H1 (cell line): ENCODE measurements around the gene CABLES2. TPM values are rescaled to one million over a fixed set of nuclear protein-coding genes. Genes with fewer than 3 reads are reported as not detected.

ENCODE experiments used
- CTCF ChIA-PET: fragments of 300-600 bp; sonication (Branson Sonifier 250); formaldehyde crosslinking; loops from one replicate; lab custom pipeline; 2021; ENCODE audit not compliant: partially characterized antibody; lab: Charles Lee
- POLR2A ChIA-PET: fragments of 300-600 bp; sonication (Branson Sonifier 250); formaldehyde crosslinking; loops from one replicate; lab custom pipeline; 2021; ENCODE audit warnings: inconsistent platforms; ENCODE audit not compliant: partially characterized antibody; lab: Charles Lee
- DNase-seq, 2 experiments: peaks; one replicate each; pipeline versions ENCODE4 v3.0.0 to v3.0.0-alpha.2; 2010 to 2022; ENCODE audit warnings: low spot score in 2 of 2, low read depth in 1 of 2, mixed read lengths in 1 of 2
- FAIRE-seq: peaks from 2 replicates; lab custom pipeline; 2011; peaks lifted over from hg19 to GRCh38; lab: Jason Lieb, UNC
- H2AFZ ChIP-seq: 2 replicates; pipeline ENCODE4 v1.8.1; 2012; ENCODE audit warnings: low read length, inconsistent platforms
- H2AK5ac ChIP-seq: 2 replicates; pipeline ENCODE4 v1.6.1; 2013; ENCODE audit warnings: low read depth, low read length
- H2BK120ac ChIP-seq: replicated peaks from 2 replicates; pipeline ENCODE3; 2013; ENCODE audit warnings: low read depth, low read length, inconsistent platforms
- H2BK12ac ChIP-seq: 2 replicates; pipeline ENCODE4 v1.6.1; 2013; ENCODE audit warnings: low read depth, low read length
- H2BK15ac ChIP-seq: 2 replicates; pipeline ENCODE4 v1.6.1; 2013; ENCODE audit warnings: low read length
- H2BK20ac ChIP-seq: 2 replicates; pipeline ENCODE4 v1.6.1; 2013; ENCODE audit warnings: low read length
- H2BK5ac ChIP-seq: 2 replicates; pipeline ENCODE4 v1.6.1; 2013; ENCODE audit warnings: low read depth, low read length
- H3K14ac ChIP-seq: 2 replicates; pipeline ENCODE4 v1.6.1; 2013; ENCODE audit warnings: inconsistent platforms; ENCODE audit not compliant: insufficient read length
- H3K18ac ChIP-seq: 2 replicates; pipeline ENCODE4 v1.6.1; 2013; ENCODE audit warnings: low read length; ENCODE audit errors: extremely low read depth
- H3K23ac ChIP-seq: 2 replicates; pipeline ENCODE4 v1.6.1; 2013; ENCODE audit warnings: inconsistent platforms; ENCODE audit not compliant: insufficient read length
- H3K23me2 ChIP-seq: 2 replicates; pipeline ENCODE4 v1.6.1; 2013; ENCODE audit warnings: low read depth, low read length
- H3K27ac ChIP-seq: 2 replicates; pipeline ENCODE4 v1.6.1; 2011; ENCODE audit warnings: low read depth, low read length, inconsistent platforms
- H3K27me3 ChIP-seq, 4 experiments: replicated peaks in 1 of 4; 1 replicate in 1 of 4; 2 replicates in 3 of 4; pipeline versions ENCODE4 v1.6.1 to v1.8.1; 2011 to 2013; ENCODE audit warnings: low read length in 3 of 4, mild to moderate bottlenecking in 3 of 4, inconsistent platforms in 2 of 4, mixed read lengths in 2 of 4, moderate library complexity in 1 of 4; ENCODE audit not compliant: control insufficient read depth in 3 of 4, insufficient read depth in 3 of 4; ENCODE audit errors: extremely low read depth in 1 of 4
- H3K36me3 ChIP-seq, 4 experiments: 2 replicates each; pipeline versions ENCODE4 v1.6.1 to v1.8.1; 2011 to 2013; ENCODE audit warnings: mild to moderate bottlenecking in 4 of 4, low read length in 3 of 4, moderate library complexity in 2 of 4, control low read depth in 1 of 4, inconsistent platforms in 1 of 4; ENCODE audit not compliant: insufficient read depth in 4 of 4, control insufficient read depth in 2 of 4
- H3K4ac ChIP-seq: replicated peaks from 2 replicates; pipeline ENCODE3; 2013; ENCODE audit warnings: low read length, low read depth, mixed read lengths, inconsistent platforms; ENCODE audit not compliant: insufficient read length
- H3K4me1 ChIP-seq, 4 experiments: replicated peaks in 1 of 4; 1 replicate in 1 of 4; 2 replicates in 3 of 4; pipeline versions ENCODE4 v1.6.1 to v1.8.1; 2011 to 2013; ENCODE audit warnings: low read length in 3 of 4, inconsistent platforms in 2 of 4, mixed read lengths in 1 of 4; ENCODE audit not compliant: insufficient read depth in 4 of 4, control insufficient read depth in 3 of 4
- H3K4me2 ChIP-seq, 2 experiments: 2 replicates each; pipeline versions ENCODE4 v1.6.1 to v1.8.1; 2011 to 2013; ENCODE audit warnings: low read depth in 2 of 2, low read length in 2 of 2, control low read depth in 1 of 2, inconsistent platforms in 1 of 2, mild to moderate bottlenecking in 1 of 2; ENCODE audit not compliant: insufficient read depth in 1 of 2
- H3K4me3 ChIP-seq, 4 experiments: fragments of 200-600, 300-600 bp in 1 of 4; sonication (generic), shearing (Covaris generic), sonication (Bioruptor Twin) in 1 of 4; 2 replicates each; pipeline versions ENCODE4 v1.5.1 to v1.8.1; 2011 to 2016; ENCODE audit warnings: low read length in 4 of 4, low read depth in 3 of 4, control low read depth in 2 of 4, inconsistent platforms in 2 of 4, mild to moderate bottlenecking in 2 of 4, mixed read lengths in 1 of 4, moderate library complexity in 1 of 4; ENCODE audit not compliant: insufficient read depth in 2 of 4; ENCODE audit errors: extremely low read depth in 1 of 4
- H3K56ac ChIP-seq: replicated peaks from 2 replicates; pipeline ENCODE3; 2013; ENCODE audit warnings: low read depth, mild to moderate bottlenecking, mixed read lengths, low read length, inconsistent platforms; ENCODE audit not compliant: insufficient read length
- H3K79me1 ChIP-seq: 2 replicates; pipeline ENCODE4 v1.6.1; 2013; ENCODE audit warnings: low read depth, low read length, control low read depth
- H3K79me2 ChIP-seq, 2 experiments: 2 replicates each; pipeline versions ENCODE4 v1.6.1 to v1.8.1; 2012 to 2013; ENCODE audit warnings: low read length in 2 of 2, mild to moderate bottlenecking in 2 of 2, inconsistent platforms in 1 of 2; ENCODE audit not compliant: insufficient read depth in 2 of 2, control insufficient read depth in 1 of 2
- H3K9ac ChIP-seq, 4 experiments: replicated peaks in 1 of 4; 1 replicate in 1 of 4; 2 replicates in 3 of 4; pipeline versions ENCODE4 v1.6.1 to v1.8.1; 2011 to 2013; ENCODE audit warnings: low read depth in 3 of 4, low read length in 3 of 4, control low read depth in 2 of 4, mild to moderate bottlenecking in 2 of 4, moderate library complexity in 2 of 4, inconsistent platforms in 1 of 4; ENCODE audit errors: extremely low read depth in 1 of 4
- H3K9me3 ChIP-seq, 2 experiments: 2 replicates each; pipeline versions ENCODE4 v1.6.1 to v1.8.1; 2012 to 2013; ENCODE audit warnings: mild to moderate bottlenecking in 2 of 2, moderate library complexity in 2 of 2, control low read depth in 1 of 2, inconsistent platforms in 1 of 2, low read depth in 1 of 2, low read length in 1 of 2, mixed read lengths in 1 of 2; ENCODE audit not compliant: insufficient read depth in 2 of 2
- H4K20me1 ChIP-seq, 2 experiments: replicated peaks in 1 of 2; 2 replicates each; pipeline versions ENCODE3 to v1.8.1; 2011 to 2013; ENCODE audit warnings: inconsistent platforms in 2 of 2, low read length in 2 of 2, mild to moderate bottlenecking in 1 of 2; ENCODE audit not compliant: insufficient read depth in 2 of 2, control insufficient read depth in 1 of 2
- H4K5ac ChIP-seq: 2 replicates; pipeline ENCODE4 v1.6.1; 2013; ENCODE audit warnings: low read length, low read depth, mixed read lengths, inconsistent platforms; ENCODE audit not compliant: insufficient read length
- H4K8ac ChIP-seq: 2 replicates; pipeline ENCODE4 v1.8.0; 2013; ENCODE audit warnings: mild to moderate bottlenecking, moderate library complexity, low read length, inconsistent platforms; ENCODE audit not compliant: insufficient read depth; ENCODE audit errors: extremely low read depth
- H4K91ac ChIP-seq: replicated peaks from 2 replicates; pipeline ENCODE3; 2013; ENCODE audit warnings: low read length, mixed read lengths, inconsistent platforms; ENCODE audit not compliant: insufficient read length
- CREB1 ChIP-seq: IDR thresholded peaks from 2 replicates; pipeline ENCODE4 v1.6.1; 2012; ENCODE audit warnings: inconsistent platforms
- RNF2 ChIP-seq: fragments of 200-900, 300-1000 bp; sonication (generic); IDR thresholded peaks from 2 replicates; pipeline ENCODE4 v1.7.1; 2016; ENCODE audit warnings: borderline replicate concordance, low read depth, mild to moderate bottlenecking, antibody characterized with exemption, low read length; ENCODE audit not compliant: poor library complexity, severe bottlenecking; ENCODE audit errors: missing control alignments
- SIN3A ChIP-seq, 2 experiments: IDR thresholded peaks in 1 of 2; conservative IDR thresholded peaks in 1 of 2; 2 replicates each; pipeline ENCODE4 v1.6.1; 2011 to 2012; ENCODE audit warnings: low read length in 2 of 2, improper control_type of control experiment in 1 of 2, low read depth in 1 of 2, mild to moderate bottlenecking in 1 of 2
- SUZ12 ChIP-seq: fragments of 200-600 bp; sonication (generic); IDR thresholded peaks from 2 replicates; pipeline ENCODE4 v1.6.1; 2012; ENCODE audit warnings: mild to moderate bottlenecking, inconsistent platforms, low read length, moderate library complexity, mixed read lengths
- WGBS, 2 experiments: shearing (Covaris generic) in 1 of 2; methylation state at CpG; one replicate each; pipeline versions ENCODE4 v1.1.6 to v1.1.7; 2013 to 2015; ENCODE audit warnings: low lambda C conversion rate in 2 of 2, mixed read lengths in 2 of 2, inconsistent platforms in 1 of 2, low coverage in 1 of 2, missing lambda C conversion rate in 1 of 2; ENCODE audit not compliant: insufficient replicate concordance in 2 of 2, insufficient coverage in 1 of 2, insufficient read length in 1 of 2; ENCODE audit errors: extremely low coverage in 1 of 2, missing lambda C conversion rate in 1 of 2; 5-methylcytosine and 5-hydroxymethylcytosine counted together
- long read RNA-seq, 2 experiments: library from RNA in 1 of 2; library from capped mRNA in 1 of 2; stranded (forward); transcript quantifications; one replicate each; pipeline ENCODE4 v2.0.0, GENCODE V29; 2021; ENCODE audit warnings: inconsistent platforms in 1 of 2
- polyA minus RNA-seq, 3 experiments: library from RNA; depleted of rRNA, polyadenylated mRNA; stranded (reverse); fragments of >200 nt; gene quantifications; 1 replicate in 2 of 3; 2 replicates in 1 of 3; pipeline ENCODE4 v1.2.3, GENCODE V29; 2011
- polyA plus RNA-seq, 7 experiments: library from polyadenylated mRNA; depleted of rRNA in 3 of 7; stranded (reverse) in 5 of 7; unstranded in 2 of 7; fragments of >200 nt in 5 of 7; fragments of 200-250 nt in 2 of 7; gene quantifications; 1 replicate in 5 of 7; 2 replicates in 1 of 7; 4 replicates in 1 of 7; pipeline versions ENCODE4 v1.2.1 to v1.2.3, GENCODE V29; 2011 to 2013; ENCODE audit warnings: missing spikeins in 2 of 7, mixed read lengths in 2 of 7
- total RNA-seq: library from RNA; stranded (reverse); fragmentation: NEBNext Ultra II Directional; extraction: Animal tissue kit (Norgen Biotek cat#: 25700); gene quantifications from 2 replicates; pipeline ENCODE4 v1.2.1, GENCODE V29; 2021

Gene CABLES2, protein sequence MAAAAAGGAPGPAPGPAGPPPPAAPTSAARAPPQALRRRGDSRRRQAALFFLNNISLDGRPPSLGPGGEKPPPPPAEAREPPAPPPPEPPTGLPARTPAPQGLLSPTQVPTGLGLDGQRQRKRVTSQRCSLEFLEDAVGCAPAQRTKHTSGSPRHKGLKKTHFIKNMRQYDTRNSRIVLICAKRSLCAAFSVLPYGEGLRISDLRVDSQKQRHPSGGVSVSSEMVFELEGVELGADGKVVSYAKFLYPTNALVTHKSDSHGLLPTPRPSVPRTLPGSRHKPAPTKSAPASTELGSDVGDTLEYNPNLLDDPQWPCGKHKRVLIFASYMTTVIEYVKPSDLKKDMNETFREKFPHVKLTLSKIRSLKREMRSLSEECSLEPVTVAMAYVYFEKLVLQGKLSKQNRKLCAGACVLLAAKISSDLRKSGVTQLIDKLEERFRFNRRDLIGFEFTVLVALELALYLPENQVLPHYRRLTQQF
- total RNA-seq (8.0 TPM in 2 replicates), polyA plus RNA-seq (2011; rRNA removed) (8.8 and 10.5 TPM in 2 replicates), polyA minus RNA-seq (2011; rRNA and poly(A)+ RNA removed) (5.2 and 5.7 TPM in 2 replicates)
- polyA plus RNA-seq (2011; cell fraction: cytosol; rRNA removed): 6.5 TPM
- 9.7 TPM for polyA plus RNA-seq (2011; cell fraction: nucleus; rRNA removed)
- 8.2 to 10.9 TPM (median 9.6 TPM) in 4 replicates for polyA plus RNA-seq (2012, experiment 1 of 2)
- polyA plus RNA-seq (2012, experiment 2 of 2): 7.4 TPM
- 5.3 TPM for polyA plus RNA-seq (2013, experiment 1 of 2)
- polyA plus RNA-seq (2013, experiment 2 of 2): 5.6 TPM
- polyA minus RNA-seq (2011; cell fraction: cytosol; rRNA and poly(A)+ RNA removed): 7.8 TPM
- 4.3 TPM for polyA minus RNA-seq (2011; cell fraction: nucleus; rRNA and poly(A)+ RNA removed)
- long read RNA-seq, experiment 1, partial matches to known transcripts: 3 of 6 reads
- long read RNA-seq, experiment 1, other reads (novel, unspliced or antisense): 2 of 6 reads
- long read RNA-seq, experiment 2: 0 reads

DNA sequence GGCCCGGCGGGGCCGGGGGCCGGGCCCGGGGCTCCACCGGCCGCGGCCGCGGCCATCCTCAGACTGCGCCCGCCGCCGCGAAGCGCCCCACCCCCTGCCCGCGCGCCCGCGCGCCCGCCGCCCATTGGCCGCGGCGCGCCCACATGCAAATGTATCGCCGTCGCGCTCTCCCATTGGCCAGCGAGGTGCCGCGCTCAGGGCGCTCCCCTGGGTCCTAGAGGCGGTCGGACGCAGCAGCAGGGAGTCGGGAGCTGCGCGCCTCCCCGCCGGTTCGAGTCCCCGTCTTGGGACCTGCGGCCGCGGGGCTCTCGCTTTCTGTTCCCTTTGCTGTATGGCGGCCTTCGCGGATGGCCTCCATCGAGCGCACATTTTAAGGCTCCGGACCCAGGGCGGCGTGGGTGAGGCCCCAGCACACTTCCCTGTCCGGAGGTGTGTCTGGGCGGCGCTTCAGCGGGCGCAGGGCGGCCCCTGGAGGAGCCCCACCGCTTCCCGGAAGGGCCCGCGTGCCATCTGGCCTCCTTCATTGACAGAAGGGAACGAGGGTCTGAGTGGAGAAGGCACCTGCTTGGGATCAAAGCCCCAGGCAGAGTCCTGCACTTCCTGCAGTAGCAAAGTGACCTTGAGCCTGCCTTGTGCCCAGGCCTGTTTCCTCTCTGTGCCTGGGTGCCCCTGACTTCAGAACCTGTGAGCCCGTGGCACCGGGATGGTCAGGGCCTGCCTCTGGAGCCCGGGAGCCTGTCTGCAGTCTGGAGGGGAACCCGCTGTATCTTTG, at the start of gene CABLES2:
Gene CABLES2 (minus strand): TSS at position 65 of the 772 bp plus-strand sequence. CDS start 9 bp downstream, at position 56.
- H3K18ac ChIP-seq: no peak within 1 kb of the TSS; the same call in 1 of the 2 replicates
- CTCF ChIA-PET: interaction anchor here (1.2 kb wide), 1 partner anchor 14 kb away, joined by 4 read pairs; no protein-coding TSS in a partner anchor
- no peaks in the 10 kb centered on the region; a peak in 1 of 4 replicates for H3K79me2 ChIP-seq
- H3K23me2 ChIP-seq: no peaks in the 10 kb centered on the region; the same call in 1 of the 2 replicates
- H3K4me1 ChIP-seq: peaks cover 0 to 26% (median 8%) of the 10 kb centered on the region in 4 experiments; a peak in 6 of 7 replicates
- H3K27ac ChIP-seq: no peak within 1 kb of the TSS
- H2BK120ac ChIP-seq: no peak within 1 kb of the TSS
- H3K4me2 ChIP-seq: peak within 1 kb of the TSS; percentile 38 to 90
- no peak within 1 kb of the TSS; the same call in 1 of the 2 replicates for H2AFZ ChIP-seq
- peak within 1 kb of the TSS; percentile 4 for H4K5ac ChIP-seq
- H4K20me1 ChIP-seq: peaks cover 0 to 20% of the 10 kb centered on the region in 2 experiments
- no peak within 1 kb of the TSS for H3K4ac ChIP-seq
- no peak within 1 kb of the TSS for H3K56ac ChIP-seq
- no peaks in the 10 kb centered on the region for H3K36me3 ChIP-seq
- H4K8ac ChIP-seq: peak within 1 kb of the TSS; percentile 60
- H3K9me3 ChIP-seq: no peaks in the 10 kb centered on the region
- H2AK5ac ChIP-seq: no peak within 1 kb of the TSS
- POLR2A ChIA-PET: interaction anchor here (0.6 to 0.7 kb wide), 5 partner anchors 16 to 812 kb away, joined by 3 read pairs; no protein-coding TSS in a partner anchor
- no peak within 1 kb of the TSS for H3K23ac ChIP-seq
- no peak within 1 kb of the TSS for H3K14ac ChIP-seq
- peaks cover 0 to 8% (median 1%) of the 10 kb centered on the region in 4 experiments; a peak in 2 of 7 replicates for H3K27me3 ChIP-seq
- peak within 1 kb of the TSS; percentile 2; the same call in 1 of the 2 replicates for H2BK12ac ChIP-seq
- peak within 1 kb of the TSS in 3 of 4 experiments; percentile 29 to 69 (median 40); a peak in 5 of 7 replicates for H3K9ac ChIP-seq
- peak within 1 kb of the TSS; percentile 52 to 71 (median 58) for H3K4me3 ChIP-seq
- H2BK5ac ChIP-seq: peak within 1 kb of the TSS; percentile 52; the same call in 1 of the 2 replicates
- H2BK20ac ChIP-seq: peak within 1 kb of the TSS; percentile 99
- FAIRE-seq (no peak), DNase-seq (peak; percentile 61 to 91)
- H3K79me1 ChIP-seq: no peaks in the 10 kb centered on the region
- peak within 1 kb of the TSS; percentile 81; the same call in 1 of the 2 replicates for H2BK15ac ChIP-seq
- H4K91ac ChIP-seq: peak within 1 kb of the TSS; percentile 89
- 15% methylated on average over 48 of the region's 73 CpGs; no CpG with 5 or more reads in 1 of the 2 experiments for WGBS, 2 experiments
- TF ChIP-seq SUZ12 (no peak), CREB1 (peak; percentile 71), RNF2 (no peak), SIN3A (conservative IDR thresholded peaks at IDR 0.05 in 1 of 2, IDR thresholded peaks at IDR 0.05 in 1 of 2; ENCODE audit: low read depth in 1 of 2, low read length in 2 of 2) (peak; percentile 13 to 47; a peak in 1 of 4 replicates)
